Gastrocnemius medialis (tissue), 4 donors: ENCODE results near the gene FAM241A. TPM values are rescaled to one million over a fixed set of nuclear protein-coding genes. Genes with fewer than 3 reads are reported as not detected.
"Not testable (repeated sequence)": the region's sequence is repeated elsewhere in the genome, so short reads cannot be mapped to it uniquely, and the experiment has no call there.

Experiments used
- ATAC-seq, 2 donors: fragments of 150-250 bp; one replicate each; pipeline ENCODE4 v1.9.1; 2016
- DNase-seq, 2 donors: peaks; one replicate each; pipeline ENCODE4 v3.0.0-alpha.2; 2019
- H3K27ac ChIP-seq, 4 donors: fragments of 200-600 bp; sonication (generic); 1 replicate in 1 of 4; 2 replicates in 3 of 4; pipeline ENCODE4 v1.5.1; 2016 to 2018; ENCODE audit warnings: mild to moderate bottlenecking in 2 of 4, moderate library complexity in 1 of 4
- H3K27me3 ChIP-seq, 3 donors: fragments of 200-600 bp; sonication (generic) in 2 of 3; 1 replicate in 1 of 3; 2 replicates in 2 of 3; pipeline versions ENCODE4 v1.5.1 to v1.6.0; 2016 to 2019; ENCODE audit warnings: mild to moderate bottlenecking in 1 of 3, moderate library complexity in 1 of 3
- H3K36me3 ChIP-seq, 2 donors: fragments of 200-600 bp; sonication (generic) in 1 of 2; one replicate each; pipeline ENCODE4 v1.5.1; 2017 to 2018
- H3K4me1 ChIP-seq, 2 donors: fragments of 200-600 bp; sonication (generic) in 1 of 2; one replicate each; pipeline ENCODE4 v1.5.1; 2016 to 2017; ENCODE audit warnings: mild to moderate bottlenecking in 2 of 2
- H3K4me3 ChIP-seq, 4 donors: fragments of 200-600 bp; sonication (generic) in 3 of 4; 1 replicate in 1 of 4; 2 replicates in 3 of 4; pipeline ENCODE4 v1.5.1; 2016 to 2019; ENCODE audit warnings: mild to moderate bottlenecking in 2 of 4
- H3K9me3 ChIP-seq, 3 donors: fragments of 200-600 bp; sonication (generic) in 2 of 3; 1 replicate in 1 of 3; 2 replicates in 2 of 3; pipeline ENCODE4 v1.5.1; 2016 to 2019
- CTCF ChIP-seq, 5 experiments: fragments of 450-650 bp in 3 of 5; fragments of 200-600 bp in 2 of 5; sonication (generic) in 2 of 5; IDR thresholded peaks in 4 of 5; conservative IDR thresholded peaks in 1 of 5; 1 replicate in 4 of 5; 2 replicates in 1 of 5; pipeline ENCODE4 v1.5.1; 2016 to 2019; ENCODE audit warnings: antibody characterized with exemption in 5 of 5, mild to moderate bottlenecking in 3 of 5, moderate library complexity in 3 of 5
- POLR2A ChIP-seq, 2 donors: fragments of 450-650 bp; IDR thresholded peaks; one replicate each; pipeline ENCODE4 v1.6.1; 2017; ENCODE audit warnings: antibody characterized with exemption in 2 of 2, mild to moderate bottlenecking in 2 of 2, moderate library complexity in 2 of 2
- in situ Hi-C, 4 donors: fragments of 200-750 bp; cut with MboI; loops; one replicate each; pipeline versions ENCODE4 v1.15.0 to v1.8.0; 2017; ENCODE audit warnings: low sequenced_read_pairs in 4 of 4
- intact Hi-C: fragments of 100-400 bp; cut with DNase I; formaldehyde crosslinking; loops from one replicate; pipeline ENCODE4 v1.15.1; 2023; ENCODE audit warnings: low total_unique reads
- total RNA-seq, 4 donors: library from RNA; depleted of rRNA; stranded (reverse); fragments of >200 nt; gene quantifications; one replicate each; pipeline versions ENCODE4 v1.1.0 to v1.2.3, GENCODE V29; 2016

Gene FAM241A
- total RNA-seq, 4 donors from 2014 or later: 2.3 to 7.0 (median 3.3) TPM

GRCh38 chr4:112199041-112199440 is 53.8 kb downstream of the FAM241A start:
- in situ Hi-C loops: no loop called here
- intact Hi-C loops: no loop called here

GRCh38 chr4:112201915-112202505 is 56.8 kb downstream of the FAM241A start:
- ATAC-seq: no peak
- H3K4me1 ChIP-seq: no peaks in the 10 kb centered on the region
- H3K9me3 ChIP-seq: no peaks in the 10 kb centered on the region
- in situ Hi-C loops: no loop called here
- H3K27me3 ChIP-seq: no peaks in the 10 kb centered on the region
- no peak for DNase-seq
- no peak overlapping the region for H3K27ac ChIP-seq
- no peak for TF ChIP-seq CTCF (IDR thresholded peaks at IDR 0.05 in 4 of 5, conservative IDR thresholded peaks at IDR 0.05 in 1 of 5)
- no peak for TF ChIP-seq POLR2A (IDR thresholded peaks at IDR 0.05)
- H3K4me3 ChIP-seq: no peak overlapping the region
- no peaks in the 10 kb centered on the region for H3K36me3 ChIP-seq
- intact Hi-C loops: no loop called here

More at GRCh38 chr4:112199041-112199440, 53.8 kb downstream of the FAM241A start:
- Histone ChIP-seq H3K9me3 (no peaks in the 10 kb centered on the region), H3K27me3 (no peaks in the 10 kb centered on the region), H3K36me3 (no peaks in the 10 kb centered on the region), H3K4me3 (no peak overlapping the region), H3K4me1 (no peaks in the 10 kb centered on the region), H3K27ac (no peak overlapping the region)
- no peak for DNase-seq
- ATAC-seq: no peak
- no peak for TF ChIP-seq CTCF (IDR thresholded peaks at IDR 0.05 in 4 of 5, conservative IDR thresholded peaks at IDR 0.05 in 1 of 5)

GRCh38 chr4:112203593-112203992 is 58.3 kb downstream of the FAM241A start:
- H3K27me3 ChIP-seq: no peaks in the 10 kb centered on the region
- H3K4me1 ChIP-seq: no peaks in the 10 kb centered on the region
- DNase-seq (no peak), ATAC-seq (no peak)
- H3K4me3 ChIP-seq: no peak overlapping the region
- H3K9me3 ChIP-seq: no peaks in the 10 kb centered on the region
- no peaks in the 10 kb centered on the region for H3K36me3 ChIP-seq
- no peak overlapping the region for H3K27ac ChIP-seq
- TF ChIP-seq CTCF (IDR thresholded peaks at IDR 0.05 in 4 of 5, conservative IDR thresholded peaks at IDR 0.05 in 1 of 5) (no peak), POLR2A (IDR thresholded peaks at IDR 0.05) (no peak)
- intact Hi-C loops: no loop called here
- in situ Hi-C loops: no loop called here

GRCh38 chr4:112206431-112206830 is 61.2 kb downstream of the FAM241A start:
- no peaks in the 10 kb centered on the region for H3K27me3 ChIP-seq
- in situ Hi-C loops: no loop called here

GRCh38 chr4:112208137-112209095 is 63.2 kb downstream of the FAM241A start:
- H3K4me1 ChIP-seq, intact Hi-C loops, H3K36me3 ChIP-seq, H3K4me3 ChIP-seq, H3K9me3 ChIP-seq, DNase-seq, H3K27me3 ChIP-seq, H3K27ac ChIP-seq, in situ Hi-C loops, ATAC-seq: not testable (repeated sequence)

More at GRCh38 chr4:112206431-112206830, 61.2 kb downstream of the FAM241A start:
- Histone ChIP-seq H3K9me3 (no peaks in the 10 kb centered on the region), H3K4me1 (no peaks in the 10 kb centered on the region), H3K36me3 (no peaks in the 10 kb centered on the region), H3K4me3 (no peak overlapping the region), H3K27ac (no peak overlapping the region)
- intact Hi-C loops: no loop called here
- no peak for DNase-seq
- ATAC-seq: no peak
- TF ChIP-seq CTCF (IDR thresholded peaks at IDR 0.05 in 4 of 5, conservative IDR thresholded peaks at IDR 0.05 in 1 of 5): no peak
- no peak for TF ChIP-seq POLR2A (IDR thresholded peaks at IDR 0.05)
